Peyer's patch (tissue), 4 donors: ENCODE measurements around the gene C19orf44. TPM values are rescaled to one million over a fixed set of nuclear protein-coding genes. Genes with fewer than 3 reads are reported as not detected.

Experiments
- DNase-seq, 3 donors: peaks; one replicate each; pipeline ENCODE4 v3.0.0-alpha.2; 2017 to 2019
- H3K27ac ChIP-seq, 4 donors: fragments of 200-600 bp; sonication (generic); one replicate each; pipeline ENCODE4 v1.5.1; 2016 to 2019
- H3K27me3 ChIP-seq, 2 donors: fragments of 200-600 bp; sonication (generic); one replicate each; pipeline ENCODE4 v1.5.1; 2019
- H3K36me3 ChIP-seq, 3 donors: fragments of 200-600 bp; sonication (generic); one replicate each; pipeline ENCODE4 v1.5.1; 2016 to 2019
- H3K4me1 ChIP-seq, 4 donors: fragments of 200-600 bp; sonication (generic); one replicate each; pipeline ENCODE4 v1.5.1; 2016 to 2019
- H3K4me3 ChIP-seq, 4 donors: fragments of 200-600 bp; sonication (generic); 1 replicate in 3 of 4; 2 replicates in 1 of 4; pipeline ENCODE4 v1.5.1; 2016 to 2019; ENCODE audit warnings: mild to moderate bottlenecking in 1 of 4
- H3K9me3 ChIP-seq, 4 donors: fragments of 200-600 bp; sonication (generic); one replicate each; pipeline ENCODE4 v1.5.1; 2016 to 2019; ENCODE audit warnings: mild to moderate bottlenecking in 1 of 4
- CTCF ChIP-seq, 6 experiments: fragments of 450-650 bp in 4 of 6; fragments of 200-600 bp in 2 of 6; sonication (generic) in 1 of 6; IDR thresholded peaks; one replicate each; pipeline ENCODE4 v1.5.1; 2017 to 2019; ENCODE audit warnings: antibody characterized with exemption in 6 of 6, mild to moderate bottlenecking in 3 of 6, moderate library complexity in 1 of 6
- POLR2A ChIP-seq, 2 donors: fragments of 450-650 bp; IDR thresholded peaks; one replicate each; pipeline ENCODE4 v1.5.1; 2017; ENCODE audit warnings: antibody characterized with exemption in 2 of 2, mild to moderate bottlenecking in 2 of 2, moderate library complexity in 2 of 2
- total RNA-seq, 4 donors: library from RNA; depleted of rRNA; stranded (reverse); fragments of >200 nt; gene quantifications; one replicate each; pipeline ENCODE4 v1.1.0, GENCODE V29; 2016

Gene C19orf44
- total RNA-seq, 4 donors from 2014 or later = 3.7 to 13.2 (median 8.0) TPM

DNA sequence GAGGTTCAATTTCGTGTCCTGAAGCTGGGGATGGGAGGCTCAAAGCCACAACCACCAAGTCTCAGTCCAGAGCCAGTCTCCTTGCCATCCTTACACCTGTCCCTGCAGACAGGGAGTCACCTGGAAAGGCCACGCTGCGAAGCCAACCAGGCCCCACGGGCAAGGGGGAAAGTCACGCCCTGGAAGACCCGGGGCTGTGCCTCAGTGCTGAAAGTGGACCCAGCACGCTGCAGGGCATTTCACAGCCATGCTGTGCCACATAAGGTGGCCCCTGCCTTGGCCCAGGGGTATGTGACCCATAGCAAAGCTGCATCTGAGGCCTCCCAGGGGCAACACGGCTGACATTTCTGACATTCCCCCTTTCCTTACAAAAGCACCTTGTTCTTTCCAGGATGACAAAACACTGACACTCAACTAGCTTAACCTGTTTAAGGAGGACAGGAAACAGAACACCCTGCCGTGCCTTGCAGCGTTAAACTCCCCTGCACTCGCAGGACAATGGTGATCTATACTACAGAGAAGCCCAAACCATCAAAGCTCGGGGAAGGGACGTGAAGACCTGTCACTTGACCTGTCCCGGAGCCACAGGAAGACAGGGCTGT lies 31.2 kb downstream of the C19orf44 start:
- Histone ChIP-seq H3K27ac (no peak overlapping the region), H3K9me3 (no peaks in the 10 kb centered on the region), H3K4me3 (no peak overlapping the region), H3K36me3 (peaks cover 0 to 100% (median 0%) of the 10 kb centered on the region in 3 donors), H3K4me1 (no peaks in the 10 kb centered on the region), H3K27me3 (no peaks in the 10 kb centered on the region)
- no peak for TF ChIP-seq CTCF (IDR thresholded peaks at IDR 0.05)
- no peak for TF ChIP-seq POLR2A (IDR thresholded peaks at IDR 0.05)
- no peak for DNase-seq

GRCh38 chr19:16527971-16528521 lies 31.9 kb downstream of the C19orf44 start:
- H3K27me3 ChIP-seq = no peaks in the 10 kb centered on the region
- no peak overlapping the region for H3K4me3 ChIP-seq
- TF ChIP-seq POLR2A (IDR thresholded peaks at IDR 0.05) (no peak), CTCF (IDR thresholded peaks at IDR 0.05) (peak in 4 of 6 experiments; percentile 19 to 29 (median 24))
- no peaks in the 10 kb centered on the region for H3K4me1 ChIP-seq
- H3K9me3 ChIP-seq = no peaks in the 10 kb centered on the region
- DNase-seq = peak in 2 of 3 donors; percentile 50 to 64
- H3K36me3 ChIP-seq = peaks cover 0 to 100% (median 0%) of the 10 kb centered on the region in 3 donors
- H3K27ac ChIP-seq = no peak overlapping the region

GRCh38 chr19:16529466-16530144 lies 33.4 kb downstream of the C19orf44 start:
- Histone ChIP-seq H3K36me3 (peaks cover 0 to 100% (median 0%) of the 10 kb centered on the region in 3 donors), H3K4me1 (no peaks in the 10 kb centered on the region), H3K27me3 (no peaks in the 10 kb centered on the region), H3K27ac (no peak overlapping the region), H3K4me3 (no peak overlapping the region), H3K9me3 (no peaks in the 10 kb centered on the region)
- TF ChIP-seq CTCF (IDR thresholded peaks at IDR 0.05) = no peak
- TF ChIP-seq POLR2A (IDR thresholded peaks at IDR 0.05) = no peak
- no peak for DNase-seq

GRCh38 chr19:16530540-16531379 lies 34.6 kb downstream of the C19orf44 start:
- Histone ChIP-seq H3K36me3 (peaks cover 0 to 100% (median 0%) of the 10 kb centered on the region in 3 donors), H3K9me3 (no peaks in the 10 kb centered on the region), H3K27ac (no peak overlapping the region), H3K4me3 (no peak overlapping the region), H3K27me3 (no peaks in the 10 kb centered on the region), H3K4me1 (no peaks in the 10 kb centered on the region)
- no peak for TF ChIP-seq POLR2A (IDR thresholded peaks at IDR 0.05)
- DNase-seq = no peak

DNA sequence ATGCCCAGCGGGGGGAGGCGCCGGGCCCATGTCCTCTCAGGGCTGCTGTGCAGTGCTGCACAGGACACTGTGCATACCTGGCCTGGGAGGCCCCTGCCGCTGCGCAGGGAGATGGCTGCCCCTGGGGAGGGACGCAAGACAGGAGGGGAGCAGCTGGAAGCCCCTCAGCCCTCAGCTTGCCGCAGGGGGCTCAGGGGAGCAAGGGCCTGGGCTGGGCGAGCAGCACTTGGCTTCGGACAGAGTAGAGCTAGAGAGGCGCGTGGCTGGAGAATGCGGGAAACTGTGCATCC lies 35.1 kb downstream of the C19orf44 start:
- Histone ChIP-seq H3K36me3 (peaks cover 0 to 100% (median 0%) of the 10 kb centered on the region in 3 donors), H3K9me3 (no peaks in the 10 kb centered on the region), H3K27ac (no peak overlapping the region), H3K4me3 (no peak overlapping the region), H3K4me1 (no peaks in the 10 kb centered on the region), H3K27me3 (no peaks in the 10 kb centered on the region)
- no peak for DNase-seq
- TF ChIP-seq POLR2A (IDR thresholded peaks at IDR 0.05) = no peak
- TF ChIP-seq CTCF (IDR thresholded peaks at IDR 0.05) = no peak
